ENCODE results near the gene OBSCN. TPM values are rescaled to one million over a fixed set of nuclear protein-coding genes. Genes with fewer than 3 reads are reported as not detected.

OBSCN gene
- total and polyA plus RNA-seq, 4 donors, result 0.54 to 5.6 (median 2.7) TPM

DNA sequence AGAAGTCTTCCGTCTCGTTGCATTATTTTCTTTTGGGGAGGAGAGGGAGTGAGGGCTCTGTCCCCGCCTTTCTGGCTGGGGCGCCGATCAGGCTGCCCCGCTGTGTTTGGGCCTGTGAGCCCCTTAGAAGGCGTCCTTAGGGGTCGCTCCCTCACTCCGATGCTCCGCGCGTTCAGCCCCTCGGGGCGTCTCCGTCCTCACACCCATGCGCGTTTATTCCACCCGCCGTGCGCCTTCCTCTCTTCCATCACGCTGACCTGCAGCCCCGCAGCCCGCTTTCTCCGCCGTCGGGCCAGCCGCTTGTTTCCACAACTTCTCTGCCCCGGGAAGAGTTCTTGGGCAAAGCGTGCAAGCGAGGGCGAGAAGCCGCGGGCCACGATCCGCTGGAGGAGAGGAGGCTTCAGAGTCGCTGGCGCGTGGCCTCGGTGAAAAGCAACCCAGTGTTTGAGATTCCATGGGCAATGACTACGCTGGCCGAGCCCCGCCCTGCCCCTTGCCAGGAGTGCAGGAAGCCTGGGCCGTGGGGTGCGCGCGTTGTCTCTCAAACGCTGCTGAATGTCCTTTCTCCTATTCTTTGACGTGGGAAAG, 171.1 kb downstream of the OBSCN start:
- Histone ChIP-seq H3K27me3 (ENCODE audit: control insufficient read depth in 4 of 4, insufficient read depth in 4 of 4, low read length in 3 of 4) (no peaks in the 10 kb centered on the region), H3K36me3 (ENCODE audit: control insufficient read depth in 4 of 4, insufficient read depth in 3 of 4, low read depth in 1 of 4, low read length in 3 of 4) (no peaks in the 10 kb centered on the region), H3K4me1 (ENCODE audit: control insufficient read depth in 4 of 4, insufficient read depth in 4 of 4, low read length in 3 of 4) (peaks cover 0 to 14% (median 6%) of the 10 kb centered on the region in 4 donors), H3K27ac (ENCODE audit: low read depth in 1 of 2, low read length in 2 of 2) (peak overlapping the region in 1 of 2 donors; percentile 19), H3K4me3 (ENCODE audit: low read depth in 1 of 3, low read length in 3 of 3) (peak overlapping the region; percentile 54 to 67 (median 54)), H3K9ac (ENCODE audit: low read depth in 1 of 2, low read length in 2 of 2) (no peak overlapping the region), H3K9me3 (ENCODE audit: control insufficient read depth in 4 of 4, low read length in 3 of 4) (no peaks in the 10 kb centered on the region)
- WGBS, result 6% methylated on average over 48 of the region's 48 CpGs
- DNase-seq (ENCODE audit: low spot score), result no peak
- TF ChIP-seq RAD21 (IDR thresholded peaks at IDR 0.05) (no peak), SP1 (IDR thresholded peaks at IDR 0.05) (no peak)

DNA sequence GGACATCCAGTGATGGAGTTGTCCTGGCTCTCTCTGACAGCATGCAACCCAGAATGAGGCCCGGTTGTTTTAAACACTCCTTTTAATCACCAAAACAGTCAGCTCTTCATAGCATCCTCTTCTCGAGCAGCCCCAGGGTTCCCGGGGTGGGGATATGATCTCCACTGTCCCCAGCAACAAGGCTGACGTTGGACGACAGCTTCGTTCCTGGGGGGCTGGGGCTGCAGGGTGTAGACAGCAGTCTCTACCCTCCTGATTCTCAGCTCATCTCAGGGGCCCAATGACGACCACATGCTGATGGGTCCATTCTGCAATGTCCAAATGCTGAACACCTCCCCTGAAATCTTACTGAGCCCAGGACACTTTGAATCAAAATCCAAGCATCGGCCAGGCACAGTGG, 171.8 kb downstream of the OBSCN start:
- Histone ChIP-seq H3K27ac (ENCODE audit: low read depth in 1 of 2, low read length in 2 of 2) (no peak overlapping the region), H3K9me3 (ENCODE audit: control insufficient read depth in 4 of 4, low read length in 3 of 4) (no peaks in the 10 kb centered on the region), H3K4me3 (ENCODE audit: low read depth in 1 of 3, low read length in 3 of 3) (no peak overlapping the region), H3K9ac (ENCODE audit: low read depth in 1 of 2, low read length in 2 of 2) (no peak overlapping the region), H3K27me3 (ENCODE audit: control insufficient read depth in 4 of 4, insufficient read depth in 4 of 4, low read length in 3 of 4) (no peaks in the 10 kb centered on the region), H3K4me1 (ENCODE audit: control insufficient read depth in 4 of 4, insufficient read depth in 4 of 4, low read length in 3 of 4) (peaks cover 0 to 14% (median 6%) of the 10 kb centered on the region in 4 donors), H3K36me3 (ENCODE audit: control insufficient read depth in 4 of 4, insufficient read depth in 3 of 4, low read depth in 1 of 4, low read length in 3 of 4) (no peaks in the 10 kb centered on the region)
- DNase-seq (ENCODE audit: low spot score), result no peak
- 80% methylated on average over 8 of the region's 8 CpGs for WGBS
- TF ChIP-seq SP1 (IDR thresholded peaks at IDR 0.05), result no peak
- TF ChIP-seq, protein P1, sequence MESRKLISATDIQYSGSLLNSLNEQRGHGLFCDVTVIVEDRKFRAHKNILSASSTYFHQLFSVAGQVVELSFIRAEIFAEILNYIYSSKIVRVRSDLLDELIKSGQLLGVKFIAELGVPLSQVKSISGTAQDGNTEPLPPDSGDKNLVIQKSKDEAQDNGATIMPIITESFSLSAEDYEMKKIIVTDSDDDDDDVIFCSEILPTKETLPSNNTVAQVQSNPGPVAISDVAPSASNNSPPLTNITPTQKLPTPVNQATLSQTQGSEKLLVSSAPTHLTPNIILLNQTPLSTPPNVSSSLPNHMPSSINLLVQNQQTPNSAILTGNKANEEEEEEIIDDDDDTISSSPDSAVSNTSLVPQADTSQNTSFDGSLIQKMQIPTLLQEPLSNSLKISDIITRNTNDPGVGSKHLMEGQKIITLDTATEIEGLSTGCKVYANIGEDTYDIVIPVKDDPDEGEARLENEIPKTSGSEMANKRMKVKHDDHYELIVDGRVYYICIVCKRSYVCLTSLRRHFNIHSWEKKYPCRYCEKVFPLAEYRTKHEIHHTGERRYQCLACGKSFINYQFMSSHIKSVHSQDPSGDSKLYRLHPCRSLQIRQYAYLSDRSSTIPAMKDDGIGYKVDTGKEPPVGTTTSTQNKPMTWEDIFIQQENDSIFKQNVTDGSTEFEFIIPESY (IDR thresholded peaks at IDR 0.05), result no peak
- no peak for TF ChIP-seq JUND (IDR thresholded peaks at IDR 0.05)
- TF ChIP-seq RXRA (IDR thresholded peaks at IDR 0.05), result no peak
- TF ChIP-seq, protein P2, sequence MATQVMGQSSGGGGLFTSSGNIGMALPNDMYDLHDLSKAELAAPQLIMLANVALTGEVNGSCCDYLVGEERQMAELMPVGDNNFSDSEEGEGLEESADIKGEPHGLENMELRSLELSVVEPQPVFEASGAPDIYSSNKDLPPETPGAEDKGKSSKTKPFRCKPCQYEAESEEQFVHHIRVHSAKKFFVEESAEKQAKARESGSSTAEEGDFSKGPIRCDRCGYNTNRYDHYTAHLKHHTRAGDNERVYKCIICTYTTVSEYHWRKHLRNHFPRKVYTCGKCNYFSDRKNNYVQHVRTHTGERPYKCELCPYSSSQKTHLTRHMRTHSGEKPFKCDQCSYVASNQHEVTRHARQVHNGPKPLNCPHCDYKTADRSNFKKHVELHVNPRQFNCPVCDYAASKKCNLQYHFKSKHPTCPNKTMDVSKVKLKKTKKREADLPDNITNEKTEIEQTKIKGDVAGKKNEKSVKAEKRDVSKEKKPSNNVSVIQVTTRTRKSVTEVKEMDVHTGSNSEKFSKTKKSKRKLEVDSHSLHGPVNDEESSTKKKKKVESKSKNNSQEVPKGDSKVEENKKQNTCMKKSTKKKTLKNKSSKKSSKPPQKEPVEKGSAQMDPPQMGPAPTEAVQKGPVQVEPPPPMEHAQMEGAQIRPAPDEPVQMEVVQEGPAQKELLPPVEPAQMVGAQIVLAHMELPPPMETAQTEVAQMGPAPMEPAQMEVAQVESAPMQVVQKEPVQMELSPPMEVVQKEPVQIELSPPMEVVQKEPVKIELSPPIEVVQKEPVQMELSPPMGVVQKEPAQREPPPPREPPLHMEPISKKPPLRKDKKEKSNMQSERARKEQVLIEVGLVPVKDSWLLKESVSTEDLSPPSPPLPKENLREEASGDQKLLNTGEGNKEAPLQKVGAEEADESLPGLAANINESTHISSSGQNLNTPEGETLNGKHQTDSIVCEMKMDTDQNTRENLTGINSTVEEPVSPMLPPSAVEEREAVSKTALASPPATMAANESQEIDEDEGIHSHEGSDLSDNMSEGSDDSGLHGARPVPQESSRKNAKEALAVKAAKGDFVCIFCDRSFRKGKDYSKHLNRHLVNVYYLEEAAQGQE (IDR thresholded peaks at IDR 0.05), result no peak
- TF ChIP-seq, protein P3, sequence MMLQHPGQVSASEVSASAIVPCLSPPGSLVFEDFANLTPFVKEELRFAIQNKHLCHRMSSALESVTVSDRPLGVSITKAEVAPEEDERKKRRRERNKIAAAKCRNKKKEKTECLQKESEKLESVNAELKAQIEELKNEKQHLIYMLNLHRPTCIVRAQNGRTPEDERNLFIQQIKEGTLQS (IDR thresholded peaks at IDR 0.05), result no peak
- no peak for TF ChIP-seq EGR1 (IDR thresholded peaks at IDR 0.05; ENCODE audit: low read depth in 2 of 2)
- no peak for TF ChIP-seq NR2F2 (IDR thresholded peaks at IDR 0.05)
- TF ChIP-seq TAF1 (conservative IDR thresholded peaks at IDR 0.05), result no peak
- no peak for TF ChIP-seq FOXA1 (IDR thresholded peaks at IDR 0.05)
- TF ChIP-seq, protein P4, sequence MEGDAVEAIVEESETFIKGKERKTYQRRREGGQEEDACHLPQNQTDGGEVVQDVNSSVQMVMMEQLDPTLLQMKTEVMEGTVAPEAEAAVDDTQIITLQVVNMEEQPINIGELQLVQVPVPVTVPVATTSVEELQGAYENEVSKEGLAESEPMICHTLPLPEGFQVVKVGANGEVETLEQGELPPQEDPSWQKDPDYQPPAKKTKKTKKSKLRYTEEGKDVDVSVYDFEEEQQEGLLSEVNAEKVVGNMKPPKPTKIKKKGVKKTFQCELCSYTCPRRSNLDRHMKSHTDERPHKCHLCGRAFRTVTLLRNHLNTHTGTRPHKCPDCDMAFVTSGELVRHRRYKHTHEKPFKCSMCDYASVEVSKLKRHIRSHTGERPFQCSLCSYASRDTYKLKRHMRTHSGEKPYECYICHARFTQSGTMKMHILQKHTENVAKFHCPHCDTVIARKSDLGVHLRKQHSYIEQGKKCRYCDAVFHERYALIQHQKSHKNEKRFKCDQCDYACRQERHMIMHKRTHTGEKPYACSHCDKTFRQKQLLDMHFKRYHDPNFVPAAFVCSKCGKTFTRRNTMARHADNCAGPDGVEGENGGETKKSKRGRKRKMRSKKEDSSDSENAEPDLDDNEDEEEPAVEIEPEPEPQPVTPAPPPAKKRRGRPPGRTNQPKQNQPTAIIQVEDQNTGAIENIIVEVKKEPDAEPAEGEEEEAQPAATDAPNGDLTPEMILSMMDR (IDR thresholded peaks at IDR 0.05; ENCODE audit: low read depth, low read length, missing input control), result no peak
- no peak for TF ChIP-seq RAD21 (IDR thresholded peaks at IDR 0.05)
- no peak for TF ChIP-seq FOXA2 (IDR thresholded peaks at IDR 0.05)
- TF ChIP-seq HNF4G (IDR thresholded peaks at IDR 0.05), result no peak
- TF ChIP-seq HNF4A (conservative IDR thresholded peaks at IDR 0.05), result no peak
- TF ChIP-seq, protein P5, sequence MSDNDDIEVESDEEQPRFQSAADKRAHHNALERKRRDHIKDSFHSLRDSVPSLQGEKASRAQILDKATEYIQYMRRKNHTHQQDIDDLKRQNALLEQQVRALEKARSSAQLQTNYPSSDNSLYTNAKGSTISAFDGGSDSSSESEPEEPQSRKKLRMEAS (IDR thresholded peaks at IDR 0.05), result no peak
- TF ChIP-seq YY1 (IDR thresholded peaks at IDR 0.05), result no peak
- TF ChIP-seq GABPA (IDR thresholded peaks at IDR 0.05 in 1 of 2, conservative IDR thresholded peaks at IDR 0.05 in 1 of 2), result no peak
